Mesenteric fat pad (tissue), 1 donor: ENCODE measurements around the gene NRG3. TPM values are rescaled to one million over a fixed set of nuclear protein-coding genes. Genes with fewer than 3 reads are reported as not detected.

Experiments
- DNase-seq: peaks from one replicate; pipeline ENCODE4 v3.0.0-alpha.2; 2020; ENCODE audit warnings: low spot score
- total RNA-seq: library from RNA; stranded (reverse); fragmentation: NEBNext Ultra II Directional; extraction: Animal tissue kit (Norgen Biotek cat#: 25700); gene quantifications from one replicate; pipeline ENCODE4 v1.2.1, GENCODE V29; 2021
- donor health status: DM: yes; HTN: yes; CAD: no.

NRG3 gene
- total RNA-seq, 1 donor from 2014 or later = 0.19 TPM

GRCh38 chr10:82084904-82085303 lies 209.9 kb downstream of the NRG3 start:
- DNase-seq = no peak

- DNase-seq = no peak
Measured at GRCh38 chr10:82089327-82089726, 214.3 kb downstream of the NRG3 start.

DNA sequence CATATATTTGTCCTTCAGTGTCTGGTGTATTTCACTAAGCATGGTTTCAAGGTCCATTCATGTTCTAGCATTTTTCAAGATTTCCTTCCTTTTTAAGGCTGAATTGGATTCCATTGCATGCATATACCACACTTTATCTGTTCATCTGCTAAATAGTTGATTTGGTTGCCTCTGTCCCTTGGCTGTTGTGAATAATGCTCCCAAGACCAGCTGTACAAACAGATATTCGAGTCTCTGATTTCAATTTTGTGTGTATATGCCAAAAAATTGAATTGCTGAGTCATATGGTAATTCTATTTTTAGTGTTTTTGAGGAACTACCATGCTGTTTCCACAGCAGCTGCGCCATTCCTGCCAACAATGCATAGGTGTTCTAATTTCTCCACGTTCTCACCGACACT lies 216.4 kb downstream of the NRG3 start:
- no peak for DNase-seq

GRCh38 chr10:82092111-82092510 lies 217.1 kb downstream of the NRG3 start:
- DNase-seq = no peak

DNA sequence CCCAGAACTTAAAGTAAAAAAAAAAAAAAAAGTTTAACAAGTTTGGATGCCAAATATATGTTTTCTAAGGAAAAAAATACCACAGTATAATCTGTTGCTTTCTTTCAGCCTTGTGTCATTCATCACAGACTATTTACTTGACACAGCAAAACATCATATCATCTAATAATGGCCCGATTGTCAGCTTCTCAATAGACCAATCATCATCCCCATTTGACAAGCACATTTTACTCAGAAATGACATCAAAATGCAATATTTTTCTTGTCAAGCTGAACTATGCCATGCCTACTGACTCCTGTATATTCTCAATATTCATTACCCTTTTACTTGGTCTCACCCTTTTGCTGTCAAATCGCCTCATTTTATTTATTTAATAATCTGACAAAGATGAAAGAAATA lies 249.7 kb downstream of the NRG3 start:
- no peak for DNase-seq

DNA sequence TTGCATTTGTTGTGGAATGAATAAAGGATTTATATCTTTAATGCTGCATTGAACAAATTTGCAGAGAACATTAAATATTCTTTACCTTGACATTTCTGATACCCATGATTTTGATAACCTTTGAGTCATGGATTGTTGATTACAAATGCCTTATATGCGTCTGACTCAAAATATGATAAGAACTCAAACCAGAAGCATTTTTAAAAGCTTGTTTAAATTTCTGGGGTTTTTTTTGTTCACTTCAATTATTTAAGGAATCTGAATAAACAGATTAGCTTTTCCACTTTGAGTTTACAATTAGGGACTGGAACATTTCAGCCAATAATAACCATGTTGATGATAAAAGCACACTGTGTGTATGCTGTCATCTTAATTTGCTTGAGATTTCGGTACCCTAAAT lies 253.5 kb downstream of the NRG3 start:
- DNase-seq = no peak

- no peak for DNase-seq
Measured at GRCh38 chr10:82136103-82136502, 261.1 kb downstream of the NRG3 start.

DNA sequence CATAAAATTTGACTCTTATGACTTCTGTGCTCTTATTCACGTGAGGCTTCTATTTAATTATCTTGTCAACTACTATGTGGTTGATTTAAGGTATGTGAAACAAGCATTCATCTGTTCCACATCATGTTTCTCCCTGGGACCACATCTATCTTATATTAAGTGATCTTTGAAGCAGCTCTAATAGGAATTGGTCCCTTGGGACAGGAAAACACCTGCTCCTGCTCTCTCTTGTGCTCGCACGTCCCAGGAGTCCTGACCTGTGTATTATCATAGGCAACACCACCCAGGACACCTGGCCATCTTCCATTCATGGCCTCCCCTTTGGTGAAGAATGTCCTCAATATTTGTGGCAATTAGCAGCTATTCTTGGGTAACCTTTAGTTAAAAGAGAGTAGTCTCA lies 269.2 kb downstream of the NRG3 start:
- no peak for DNase-seq

- no peak for DNase-seq
Measured at GRCh38 chr10:82148764-82149163, 273.8 kb downstream of the NRG3 start.

GRCh38 chr10:82149674-82150073 lies 274.7 kb downstream of the NRG3 start:
- no peak for DNase-seq

GRCh38 chr10:82150123-82150900 lies 275.3 kb downstream of the NRG3 start:
- DNase-seq = no peak

DNA sequence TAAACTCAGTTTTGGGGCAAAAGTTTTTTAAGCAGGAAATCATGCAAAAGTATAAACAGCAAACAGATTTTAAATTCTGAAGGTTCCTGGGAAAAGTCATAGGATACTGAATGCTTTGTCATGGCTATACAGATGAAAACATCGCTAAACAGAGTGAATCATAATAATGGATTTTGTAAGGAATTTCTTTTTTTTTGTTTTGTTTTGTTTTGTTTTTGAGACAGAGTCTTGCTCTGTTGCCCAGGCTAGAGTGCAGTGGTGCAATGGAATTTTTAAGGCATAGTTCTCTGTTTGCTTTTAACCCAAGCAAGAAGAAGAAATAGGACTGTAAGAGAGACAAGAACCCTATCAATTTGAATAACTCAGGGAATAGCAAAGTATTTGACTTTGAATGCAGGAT lies 285.3 kb downstream of the NRG3 start:
- no peak for DNase-seq

GRCh38 chr10:82161264-82161663 lies 286.3 kb downstream of the NRG3 start:
- DNase-seq = no peak

- no peak for DNase-seq
Measured at GRCh38 chr10:82162549-82163195, 287.7 kb downstream of the NRG3 start.

DNA sequence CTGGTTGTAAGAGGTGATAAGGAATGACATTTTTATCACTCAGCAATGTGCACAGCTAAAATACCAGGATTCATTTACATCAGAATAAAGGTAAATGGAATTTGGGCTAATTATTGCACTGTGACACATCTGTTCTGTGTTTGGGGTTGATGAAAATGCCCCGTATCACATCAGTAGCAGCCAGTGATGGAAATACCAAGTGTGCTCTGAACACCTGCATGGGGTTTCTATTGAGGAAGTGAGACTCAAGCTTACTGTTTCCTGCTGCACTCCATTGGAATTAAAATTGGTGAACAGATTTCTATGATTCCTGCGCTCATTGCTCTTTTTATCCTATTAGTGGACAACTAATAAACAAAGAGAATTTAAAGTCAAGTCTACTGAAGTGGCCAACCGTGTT lies 296.9 kb downstream of the NRG3 start:
- no peak for DNase-seq

GRCh38 chr10:82176587-82176986 lies 301.6 kb downstream of the NRG3 start:
- no peak for DNase-seq

DNA sequence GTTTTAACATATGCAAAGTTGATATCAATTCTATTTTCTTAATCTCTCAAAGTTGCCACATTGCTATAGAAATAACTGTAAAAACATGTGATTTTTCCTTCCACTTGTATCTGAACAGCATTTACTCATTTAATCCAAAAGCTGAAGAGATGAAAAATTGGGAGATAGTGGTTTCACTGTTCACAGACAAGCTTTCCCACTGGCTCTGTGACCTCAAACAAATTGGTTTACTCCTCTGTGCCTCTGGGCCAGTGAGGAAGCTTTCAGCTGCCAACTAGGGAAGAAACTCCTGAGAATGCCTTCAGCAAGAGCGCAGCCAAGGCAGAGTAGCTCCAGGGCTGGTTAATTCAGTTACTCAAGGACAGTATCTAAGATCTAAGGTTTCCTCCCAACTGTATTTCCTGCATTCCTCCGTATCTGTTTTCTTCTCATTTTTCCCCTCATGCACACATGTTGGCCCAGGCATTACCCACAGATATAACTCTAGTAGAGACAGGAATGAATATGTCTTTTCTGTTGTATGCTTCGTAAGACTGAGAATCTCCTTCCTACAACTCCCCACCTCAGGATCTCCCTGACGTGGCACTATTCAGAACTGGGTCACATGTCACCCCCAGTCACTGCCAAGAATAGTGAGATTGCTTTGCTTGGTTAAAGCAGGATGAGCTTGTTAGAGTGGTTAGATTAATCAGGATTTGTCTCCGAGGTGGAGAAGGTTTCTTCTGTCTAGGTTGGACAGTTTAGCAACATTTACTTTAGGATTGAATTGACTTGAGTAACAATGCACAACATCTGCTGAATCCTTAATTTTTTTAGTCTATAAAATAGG lies 315.7 kb downstream of the NRG3 start:
- no peak for DNase-seq

- DNase-seq = no peak
Measured at GRCh38 chr10:82191653-82192052, 316.7 kb downstream of the NRG3 start.

- DNase-seq = no peak
Measured at GRCh38 chr10:82192665-82193064, 317.7 kb downstream of the NRG3 start.

DNA sequence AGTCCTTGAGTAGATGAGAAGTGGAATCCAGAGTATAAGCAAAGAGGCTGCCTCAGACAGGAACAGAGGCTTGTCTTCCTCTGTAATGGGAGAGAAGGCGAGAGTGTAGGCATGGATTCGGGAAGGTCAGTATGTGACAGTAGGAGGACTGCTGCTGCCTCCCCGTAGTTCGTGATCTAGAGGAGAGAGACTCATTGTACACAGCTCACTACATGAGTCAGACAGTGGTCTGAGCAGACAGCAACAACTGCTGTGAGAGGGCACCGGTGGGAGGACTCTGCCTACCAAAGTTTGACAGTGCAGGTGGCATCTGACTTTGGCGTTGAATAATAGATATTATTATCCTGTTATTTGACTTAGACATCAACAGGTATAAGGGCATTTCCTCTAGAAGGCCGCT lies 319.4 kb downstream of the NRG3 start:
- no peak for DNase-seq

- no peak for DNase-seq
Measured at GRCh38 chr10:82206831-82207230, 331.8 kb downstream of the NRG3 start.

- DNase-seq = no peak
Measured at GRCh38 chr10:82208726-82209125, 333.7 kb downstream of the NRG3 start.
